Pons (tissue), 1 donor: ENCODE results near the gene SETD3.

Experiments
- DNase-seq: peaks from one replicate; pipeline ENCODE4 v3.0.0-alpha.2; 2016; ENCODE audit warnings: low spot score

The SETD3 gene

DNA sequence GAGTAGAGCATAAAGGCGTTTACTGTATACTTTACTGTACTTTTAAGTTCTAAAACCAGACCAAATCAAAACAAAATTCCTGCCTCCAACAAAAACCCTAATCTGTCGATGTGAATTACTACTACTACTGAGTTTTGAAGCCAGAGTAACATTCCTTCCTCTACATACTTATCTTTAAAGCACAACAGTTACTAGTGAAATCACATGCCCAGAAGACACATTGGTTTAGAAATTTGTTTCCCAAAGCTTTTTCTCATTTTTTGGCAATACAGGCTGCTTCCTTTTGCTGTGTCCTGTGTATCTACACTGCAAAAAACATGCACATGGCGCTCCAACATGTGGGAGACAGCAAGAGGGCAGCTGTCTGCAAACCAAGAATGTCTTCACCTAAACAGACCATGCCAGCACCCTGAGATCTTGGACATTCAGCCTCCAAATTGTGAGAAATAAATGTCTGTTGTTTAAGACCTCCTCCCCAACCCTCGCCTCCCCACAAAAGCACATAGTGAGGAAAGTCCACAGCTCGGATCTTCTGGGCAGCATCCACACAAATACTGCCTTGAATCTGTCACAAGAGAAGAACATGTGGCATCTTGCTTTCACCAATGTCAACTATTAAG is 21.1 kb downstream of the SETD3 start:
- DNase-seq, result no peak

DNA sequence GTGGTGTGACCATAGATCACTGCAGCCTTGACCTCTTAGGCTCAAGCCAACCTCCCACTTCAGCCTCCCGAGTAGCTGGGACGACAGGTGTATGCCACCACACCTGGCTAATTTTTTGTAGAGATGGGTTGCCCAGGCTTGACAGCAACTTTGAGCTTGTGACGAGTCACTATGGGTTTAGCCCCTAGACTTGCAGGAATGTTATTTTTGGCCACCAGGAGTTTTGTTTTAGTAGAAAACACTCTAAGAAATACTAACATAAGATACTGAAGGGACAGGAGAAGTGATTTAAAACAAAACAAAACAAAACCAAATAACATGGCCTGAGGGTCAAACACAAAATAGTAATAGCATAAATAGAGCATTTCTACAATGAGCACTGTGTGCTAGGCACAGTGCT is 26.4 kb downstream of the SETD3 start:
- no peak for DNase-seq

DNA sequence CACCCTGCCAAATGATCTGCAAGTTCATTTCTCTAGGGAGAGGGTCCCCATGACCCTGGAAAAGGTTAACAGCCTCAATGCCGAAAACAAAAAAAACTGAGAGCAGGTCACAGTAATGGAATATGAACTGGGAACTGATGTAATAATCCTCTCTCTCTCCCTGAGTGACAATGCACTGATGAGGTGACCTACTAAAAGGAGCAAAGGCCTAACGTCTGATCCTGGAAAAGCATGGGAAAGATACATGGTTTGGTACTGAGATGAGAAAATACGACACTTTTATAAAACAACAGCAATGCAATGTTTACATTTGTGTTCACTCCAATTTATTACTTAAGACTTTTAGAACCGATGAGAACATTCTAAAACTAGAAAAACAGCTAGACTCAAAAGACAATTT is 27.7 kb downstream of the SETD3 start:
- no peak for DNase-seq

DNA sequence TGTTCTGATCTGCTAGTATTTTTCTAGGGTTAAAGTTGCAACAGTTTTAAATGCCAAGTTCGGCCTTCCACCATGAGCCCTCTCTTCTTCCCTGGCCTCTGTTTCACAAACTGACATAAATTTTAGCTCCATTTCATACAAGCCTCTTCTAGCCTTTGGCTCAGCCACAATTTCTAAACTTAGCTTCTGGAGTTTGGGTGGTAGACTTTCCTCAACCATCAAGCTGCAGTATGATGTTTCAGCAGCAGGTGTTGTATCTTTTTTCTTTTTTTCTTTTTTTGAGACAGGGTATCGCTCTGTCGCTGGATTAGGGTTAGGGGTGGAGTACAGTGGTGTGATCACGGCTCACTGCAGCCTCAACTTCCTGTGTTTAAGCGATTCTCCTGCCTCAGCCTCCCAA is 29.4 kb downstream of the SETD3 start:
- DNase-seq, result no peak

DNA sequence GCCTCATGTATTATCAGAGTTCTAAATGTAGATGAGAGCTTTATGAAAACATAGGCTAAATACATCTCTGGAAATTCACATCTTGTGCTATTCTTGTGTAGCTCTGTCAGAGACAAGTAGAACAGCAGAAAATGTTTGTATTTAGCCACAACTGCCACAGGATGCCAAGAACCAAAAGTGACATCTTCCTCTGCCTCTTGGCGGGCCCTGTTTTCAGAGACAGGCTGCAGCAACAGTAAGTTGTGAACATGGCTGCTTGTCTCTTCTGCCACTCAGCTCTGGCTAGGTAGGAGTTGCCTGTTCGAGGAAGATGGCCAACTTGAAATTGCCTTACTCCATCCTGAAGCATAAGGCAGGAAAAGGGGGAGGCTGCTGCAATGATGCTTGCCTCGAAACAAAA is 30.4 kb downstream of the SETD3 start:
- DNase-seq, result no peak

DNA sequence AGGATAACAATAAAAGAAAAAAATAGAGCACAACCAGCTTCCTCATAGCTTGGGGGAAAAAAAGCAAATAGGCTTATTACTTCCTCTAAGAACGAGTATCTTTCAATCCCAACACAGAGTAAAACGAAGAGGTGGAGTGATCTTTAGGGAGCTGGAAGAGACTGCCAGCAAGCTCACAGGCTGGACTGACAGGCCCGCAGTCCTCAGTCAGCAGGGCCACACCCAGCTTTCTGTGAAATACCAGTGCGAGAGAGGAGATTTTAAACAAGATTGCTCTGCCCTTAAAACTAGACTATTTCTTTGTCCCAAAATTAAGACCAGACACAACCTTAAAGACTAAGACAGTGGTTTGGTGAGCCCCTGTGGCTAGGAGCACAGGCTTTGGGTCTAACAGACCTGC is 32.9 kb downstream of the SETD3 start:
- no peak for DNase-seq

DNA sequence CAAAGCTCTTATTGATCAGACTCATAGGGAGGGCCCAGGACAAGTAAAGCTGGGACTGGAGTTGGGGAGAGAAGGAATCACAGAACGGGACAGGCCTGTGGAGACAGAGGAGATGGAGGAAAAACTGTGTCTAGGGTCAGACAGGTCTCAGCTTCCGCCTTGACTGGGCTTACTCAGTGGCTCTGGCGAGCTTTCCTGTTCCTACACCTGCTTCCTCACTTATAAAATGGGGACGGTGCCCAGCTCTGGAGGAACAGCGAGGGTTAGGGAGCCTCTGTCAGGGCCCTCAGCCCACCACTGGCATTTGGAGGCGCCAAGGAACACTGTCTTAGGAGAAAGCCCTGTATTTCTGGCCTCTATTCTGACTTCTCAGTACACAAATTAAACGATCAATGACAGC is 34.7 kb downstream of the SETD3 start:
- no peak for DNase-seq

DNA sequence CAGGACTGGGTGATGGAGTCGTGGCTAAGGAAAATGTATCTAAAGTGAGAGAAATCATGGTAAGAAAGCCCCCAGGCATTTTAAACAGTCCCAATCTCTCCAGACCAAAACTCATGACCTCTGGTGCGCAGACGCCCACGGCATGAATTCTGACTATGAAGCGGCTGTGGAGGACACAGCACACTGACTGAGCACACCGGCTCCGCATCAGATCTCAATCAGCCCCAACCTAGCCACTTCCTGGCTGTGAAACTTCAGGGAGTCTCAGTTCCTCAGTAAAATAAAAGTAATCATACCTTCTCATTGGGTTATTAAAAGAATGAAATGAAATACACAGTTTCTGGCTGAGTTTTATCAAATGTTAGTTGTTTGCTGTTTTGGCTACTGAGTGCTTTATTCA is 38.7 kb downstream of the SETD3 start:
- DNase-seq, result no peak

DNA sequence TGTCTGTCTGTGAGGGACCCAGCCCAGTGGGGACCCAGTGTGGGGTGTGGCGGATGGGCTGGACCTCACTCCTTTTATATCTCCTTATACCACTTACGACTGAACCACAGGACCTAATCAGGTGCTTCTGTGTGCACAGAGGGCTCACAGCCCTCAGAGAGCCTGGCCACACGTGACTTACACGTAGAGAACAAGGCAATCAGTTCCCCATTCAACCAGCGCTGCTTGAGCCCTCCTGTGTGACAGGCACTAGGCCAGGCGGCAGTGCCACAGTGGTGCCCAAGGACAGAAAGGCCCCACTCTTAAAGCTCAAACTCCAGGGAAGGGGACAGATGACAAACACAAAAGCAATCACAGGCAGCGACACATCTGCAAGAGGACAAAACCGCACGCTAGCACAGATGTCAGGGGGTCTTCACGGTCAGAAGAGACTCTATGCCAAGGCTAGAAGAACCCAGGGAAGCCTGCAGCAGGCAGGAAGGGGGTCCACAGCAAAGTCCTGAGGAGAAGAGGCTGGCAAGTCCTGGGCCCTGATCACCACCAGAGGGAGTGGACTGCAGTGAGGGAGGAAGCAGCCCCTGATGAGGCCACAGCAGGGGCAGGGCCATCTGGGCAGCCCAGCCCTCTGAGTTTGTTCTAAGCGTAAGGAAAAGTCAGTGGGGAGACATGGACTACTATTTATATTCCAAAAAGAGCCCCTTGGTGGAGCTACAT is 39.3 kb downstream of the SETD3 start:
- no peak for DNase-seq

DNA sequence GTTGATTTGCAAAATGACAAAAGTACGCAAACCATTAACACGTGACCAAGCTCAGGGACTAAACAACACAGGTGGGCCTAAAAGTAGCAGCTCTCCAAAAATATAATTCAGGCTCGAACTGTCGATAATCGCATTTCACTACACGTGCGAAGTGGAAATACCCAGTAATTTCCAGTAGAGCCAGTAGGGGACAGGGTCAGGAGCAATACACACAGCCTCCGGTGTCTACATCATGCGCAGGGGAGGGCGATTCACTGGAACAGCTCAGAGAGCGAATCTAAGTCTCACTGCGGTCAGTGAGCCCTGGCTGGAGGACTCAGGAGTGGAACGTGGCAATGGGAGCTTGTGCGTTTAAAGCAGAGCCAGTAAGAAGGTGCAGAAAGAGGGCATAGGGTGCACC is 40.4 kb downstream of the SETD3 start:
- no peak for DNase-seq

DNA sequence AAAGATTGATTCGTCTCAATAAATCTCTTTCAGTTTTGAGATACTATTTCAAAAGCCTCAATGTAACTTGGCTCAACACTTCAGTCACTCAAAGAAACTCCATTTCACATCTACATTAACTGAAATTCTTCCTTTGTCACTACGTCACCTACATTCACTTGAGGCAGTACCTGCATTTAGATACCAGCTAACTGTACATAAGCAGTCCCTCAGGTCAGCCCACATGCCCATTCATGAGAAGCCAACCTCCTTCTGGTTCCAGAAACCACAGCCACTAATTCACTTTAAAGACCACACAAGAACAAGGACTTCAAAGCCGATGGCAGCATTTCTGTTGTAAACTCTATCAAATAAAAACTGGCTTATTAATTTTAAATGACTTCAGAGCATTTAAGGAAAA is 43.0 kb downstream of the SETD3 start:
- DNase-seq, result no peak

DNA sequence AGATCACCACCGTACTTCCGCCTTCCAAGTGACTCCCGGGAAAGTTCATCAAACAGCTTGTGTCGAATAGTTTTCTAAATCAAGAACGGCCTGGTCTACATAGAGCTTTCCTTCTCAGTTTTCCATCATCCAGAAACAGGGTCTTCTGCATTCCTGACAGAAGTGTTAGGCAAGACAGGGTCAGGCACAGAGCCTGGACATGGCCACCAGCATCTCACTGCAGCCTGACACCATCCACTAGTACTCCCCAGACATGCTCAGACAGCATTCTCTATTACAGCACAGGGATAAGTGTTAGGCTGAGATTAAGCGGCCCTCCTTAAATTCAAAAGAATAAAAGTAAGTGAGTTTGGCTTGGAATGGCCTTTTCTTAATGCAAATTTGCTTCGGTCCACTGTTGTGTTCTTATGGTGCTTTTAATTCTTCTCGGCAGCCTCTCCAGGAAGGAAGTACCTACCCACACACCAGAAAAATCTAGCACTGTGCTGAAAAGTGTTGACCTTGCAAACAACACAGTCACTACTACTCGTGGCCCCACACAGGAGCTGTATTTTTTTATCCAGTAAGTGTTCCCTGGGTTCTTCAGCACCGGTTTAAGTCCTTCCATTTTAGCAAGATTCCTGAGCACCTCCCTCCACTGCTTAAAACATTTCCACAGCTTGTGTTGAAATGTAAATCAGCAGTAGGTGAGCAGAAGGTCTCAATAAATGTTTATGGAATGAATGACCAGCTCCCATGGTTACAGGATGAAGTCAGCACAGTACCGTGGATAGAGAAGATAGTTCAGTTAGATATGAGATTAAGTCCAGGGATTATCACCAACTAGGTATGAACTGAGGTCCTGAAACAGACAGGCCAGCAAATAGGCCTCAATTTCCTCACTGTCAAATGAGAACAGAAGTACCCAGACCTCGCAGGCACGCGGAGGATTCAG is 44.1 kb downstream of the SETD3 start:
- no peak for DNase-seq

DNA sequence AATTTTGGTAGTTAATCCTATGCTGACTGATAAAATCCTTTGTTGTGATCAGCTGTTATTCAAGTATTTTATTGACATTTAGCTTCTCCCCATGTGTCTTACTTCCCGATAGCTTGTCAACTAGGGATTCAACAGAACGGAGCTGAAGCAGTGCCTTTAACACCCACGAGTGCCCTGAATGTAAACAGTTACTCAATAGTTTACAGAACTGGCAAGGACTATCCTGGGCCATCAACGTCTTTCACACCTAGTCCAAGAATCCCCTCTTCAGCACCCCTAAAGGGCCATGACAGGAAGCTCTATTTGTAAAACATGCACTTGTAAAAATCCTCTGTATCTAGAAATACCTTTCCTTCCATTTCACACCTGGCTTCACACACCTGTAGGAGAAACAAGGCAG is 45.3 kb downstream of the SETD3 start:
- DNase-seq, result no peak

DNA sequence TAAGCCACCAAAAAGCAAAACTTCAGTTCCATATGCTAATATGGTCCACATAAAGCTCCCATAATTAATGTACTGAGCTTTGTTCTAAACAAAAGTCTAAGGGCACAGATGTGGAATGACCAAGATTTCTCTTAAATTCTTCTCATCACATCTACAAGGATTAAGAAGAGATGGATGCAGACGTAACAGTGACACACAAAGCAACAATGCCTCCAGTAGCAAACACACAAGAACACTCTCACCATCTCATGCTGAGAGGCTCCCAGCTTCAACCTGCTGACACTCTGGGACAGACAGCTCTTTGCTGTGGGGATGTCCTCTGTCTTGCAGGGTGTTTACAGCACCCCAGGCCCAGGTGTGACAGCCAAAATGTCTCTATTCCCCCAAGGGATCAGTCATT is 48.2 kb downstream of the SETD3 start:
- DNase-seq, result no peak

DNA sequence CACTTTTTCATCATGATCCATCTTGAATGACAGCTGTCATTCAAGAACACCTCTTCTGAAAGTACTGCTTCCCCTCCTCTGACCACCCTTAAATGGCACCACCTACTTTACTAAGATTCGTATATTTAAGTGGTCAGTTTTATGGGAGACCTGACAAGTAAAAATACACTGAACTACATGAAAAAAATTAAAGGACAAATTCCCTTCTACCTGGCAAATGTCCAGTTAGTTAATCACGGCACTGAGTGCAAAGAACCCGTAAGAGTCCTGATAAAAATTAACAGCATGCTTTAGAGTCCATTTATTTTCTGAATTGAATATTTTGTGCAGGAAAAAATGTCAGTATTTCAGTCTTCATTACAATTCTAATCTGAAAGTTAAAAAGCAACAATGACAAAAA is 48.7 kb downstream of the SETD3 start:
- DNase-seq, result no peak

DNA sequence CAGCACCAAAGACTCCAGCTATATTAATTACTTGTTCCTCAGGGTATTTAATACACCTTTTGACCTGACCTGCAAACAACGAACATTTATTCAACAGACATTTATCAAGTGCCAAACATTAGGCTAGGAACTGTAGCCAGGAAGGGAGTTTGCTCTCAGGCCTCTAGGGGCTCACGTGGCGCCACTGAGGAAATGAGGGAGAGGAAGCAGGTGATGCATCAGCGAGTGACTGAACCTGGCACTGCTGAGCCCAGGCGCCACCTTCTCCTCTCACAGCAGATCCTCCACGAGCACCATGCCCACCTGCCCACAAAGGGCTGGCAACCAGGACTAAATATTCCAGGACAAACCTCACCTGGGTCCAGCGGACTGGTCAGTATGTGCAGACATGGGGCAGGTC is 50.2 kb downstream of the SETD3 start:
- no peak for DNase-seq

DNA sequence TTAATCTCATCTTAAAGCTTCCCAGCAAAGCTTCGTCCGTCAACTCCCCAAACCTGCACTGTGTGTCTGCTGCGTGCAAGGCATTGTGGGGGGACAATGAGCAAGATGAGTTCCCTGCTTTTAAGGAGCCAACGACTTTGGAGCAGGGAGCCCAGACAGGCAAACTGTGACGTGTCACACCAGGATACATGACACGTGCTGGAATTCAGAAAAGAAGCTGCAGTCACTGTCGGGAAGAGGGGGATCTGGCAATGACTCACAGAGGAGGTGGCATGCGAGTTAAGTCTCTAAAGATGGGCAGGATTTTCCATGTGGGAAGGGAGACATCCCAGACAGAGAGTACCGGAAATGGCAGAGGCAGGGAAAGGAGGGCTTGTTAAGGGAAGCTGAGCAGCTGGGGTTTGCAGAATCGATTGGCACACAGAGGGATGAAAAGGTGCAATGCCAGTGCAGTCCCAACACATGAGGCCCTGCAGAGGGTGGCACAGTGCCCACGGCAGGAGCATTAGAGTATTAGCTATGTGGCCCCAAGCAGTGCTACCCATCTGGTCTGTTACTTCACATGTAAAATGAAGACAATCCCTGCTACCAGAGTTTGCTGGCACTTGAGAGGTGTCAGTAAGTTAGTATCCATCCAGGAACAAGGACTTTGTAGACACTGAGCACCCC is 52.9 kb downstream of the SETD3 start:
- no peak for DNase-seq

DNA sequence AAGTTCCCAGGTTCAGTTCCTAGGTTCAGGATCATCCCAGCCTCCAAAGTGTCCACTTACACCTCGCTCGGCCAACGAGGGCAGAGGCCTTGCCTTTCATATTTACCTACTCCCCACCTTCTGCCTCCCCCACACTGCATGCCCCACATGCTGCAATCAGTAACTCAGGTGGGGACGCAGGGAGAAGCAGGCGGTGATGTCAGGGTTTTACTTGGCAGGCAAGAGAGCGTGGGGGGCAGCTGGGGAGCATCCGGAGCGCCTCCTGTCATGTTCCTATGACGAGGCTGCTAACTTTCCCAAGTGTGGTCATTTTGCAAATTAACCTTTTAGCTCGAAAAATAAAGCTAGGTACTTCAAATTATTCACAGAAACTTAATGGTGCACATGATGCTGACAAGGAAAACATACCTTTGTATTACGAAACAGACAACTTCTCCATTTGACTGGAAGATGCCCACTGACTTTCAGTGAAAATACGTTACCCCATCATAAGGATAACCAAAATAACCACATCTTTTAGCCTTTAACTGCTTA is 53.8 kb downstream of the SETD3 start:
- DNase-seq, result no peak

DNA sequence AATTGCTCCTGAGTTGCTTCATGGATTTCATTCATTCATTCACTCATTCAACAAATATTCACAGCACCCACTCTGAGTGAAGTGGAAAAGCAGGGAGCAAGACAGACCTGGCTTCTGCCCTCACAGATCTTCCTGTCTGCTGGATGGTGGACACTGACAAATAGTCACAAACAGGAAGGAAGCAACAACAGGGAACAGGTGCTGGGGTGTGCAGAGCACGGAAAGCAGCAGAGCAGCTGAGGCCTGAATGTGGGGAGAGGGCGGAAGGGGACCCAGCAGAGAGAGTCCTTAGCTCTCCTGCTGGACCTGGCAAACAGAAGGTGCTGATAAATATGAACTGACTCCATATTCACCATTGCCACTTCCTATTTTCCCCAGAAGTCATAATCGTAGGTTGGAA is 54.4 kb downstream of the SETD3 start:
- no peak for DNase-seq

DNA sequence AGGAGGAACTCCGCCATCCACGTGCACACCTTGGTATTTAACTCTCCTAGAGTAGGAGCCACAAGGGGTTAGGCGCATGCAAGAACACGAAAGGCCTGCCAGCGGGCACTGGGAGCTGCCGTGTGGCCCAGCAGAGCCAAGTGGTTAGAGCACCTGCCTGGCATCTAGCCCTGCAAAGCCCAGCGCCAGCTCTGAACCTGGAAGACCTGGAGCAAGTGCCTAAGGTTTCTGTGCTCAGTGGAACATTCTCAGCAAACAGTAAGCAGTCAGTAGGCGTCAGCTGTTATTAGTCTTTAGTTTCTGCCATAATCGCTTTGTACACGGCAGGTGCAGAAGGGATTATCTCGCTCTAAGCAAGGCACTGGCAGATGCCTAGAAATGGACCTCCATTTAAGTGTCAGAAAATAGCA is 55.4 kb downstream of the SETD3 start:
- DNase-seq, result no peak

DNA sequence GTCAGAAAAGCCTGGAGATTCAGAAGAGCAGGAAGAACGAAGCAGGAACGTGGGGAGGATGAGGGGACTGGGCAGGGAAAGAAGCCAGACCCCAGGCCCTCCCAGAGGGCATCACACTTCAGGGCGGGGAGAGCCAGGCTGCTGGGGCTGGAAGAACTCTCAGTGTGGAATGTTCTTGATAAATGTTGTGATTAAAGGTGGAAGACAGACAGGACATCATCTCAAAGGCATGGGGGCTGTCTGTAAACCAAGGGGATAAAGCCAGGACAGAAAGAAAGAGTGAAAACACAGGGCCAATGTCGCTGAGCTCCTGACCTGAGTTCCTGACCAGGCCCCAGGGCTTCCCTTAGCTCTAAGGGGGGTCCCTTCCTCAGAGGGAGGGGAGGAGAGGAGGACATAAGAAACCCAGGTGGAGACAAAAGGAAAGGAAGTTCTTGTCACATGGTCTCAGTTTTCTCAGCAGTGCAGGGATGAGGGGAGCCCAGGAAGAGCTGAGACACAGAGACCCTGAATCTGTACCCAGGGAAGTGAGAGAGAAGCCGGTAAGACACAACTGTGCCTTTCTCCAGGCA is 56.3 kb downstream of the SETD3 start:
- no peak for DNase-seq

DNA sequence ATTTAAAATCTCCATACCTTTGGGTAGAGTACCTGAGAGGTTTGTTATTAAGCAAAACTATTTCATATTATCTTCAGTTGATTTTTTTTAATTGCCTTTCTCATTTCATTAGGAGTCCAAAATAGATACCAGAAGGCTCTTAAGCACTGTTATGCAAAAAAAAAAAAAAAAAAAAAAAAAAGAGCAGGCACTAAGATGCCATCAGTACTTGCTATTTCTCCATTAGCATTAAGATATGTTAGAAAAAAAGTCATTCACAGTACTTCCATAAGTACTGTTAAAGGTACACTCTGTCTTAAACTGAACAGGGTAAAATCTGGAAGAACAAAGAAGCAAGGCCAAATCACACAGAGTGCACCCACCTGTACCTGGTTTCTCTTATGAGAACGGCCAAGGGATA is 57.2 kb downstream of the SETD3 start:
- no peak for DNase-seq
